Activated CD4-positive, alpha-beta T cell treated with anti-CD3 and anti-CD28 coated beads, Interleukin-2, Interleukin-6, amounts not matched to agents 100 ng/mL and 50 ng/mL, durations not matched to agents 16 hours and 8 hours (primary cell): ENCODE measurements around the gene UTP11.
"Not testable (repeated sequence)": the region's sequence is repeated elsewhere in the genome, so short reads cannot be mapped to it uniquely, and the experiment has no call there.

Source experiments
- DNase-seq: peaks from one replicate; pipeline ENCODE4 v3.0.0-alpha.2; 2020

Gene UTP11

DNA sequence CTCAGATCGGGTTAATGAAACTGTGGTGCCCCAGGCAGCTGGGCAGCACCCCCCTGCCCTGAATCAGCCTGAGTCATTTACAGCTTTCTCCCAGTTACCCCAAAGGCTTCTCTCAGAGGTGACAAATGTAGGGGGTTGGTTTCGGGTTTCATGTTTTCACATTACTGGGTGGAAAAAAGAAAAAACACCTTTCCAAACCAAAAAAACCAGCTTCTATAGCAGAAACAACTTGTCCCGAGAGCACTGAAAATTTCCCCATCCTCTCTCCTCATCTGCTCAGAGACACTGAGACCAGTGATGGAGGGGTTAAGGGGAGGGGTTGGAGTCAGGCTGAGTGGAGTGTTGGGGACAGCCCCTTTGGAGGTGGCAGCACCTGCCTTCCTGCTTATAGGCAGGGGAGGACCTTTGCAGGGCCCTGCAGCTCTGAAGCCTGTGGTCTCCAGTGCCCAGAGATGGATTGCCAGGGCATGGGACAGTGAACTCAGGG is 15.6 kb downstream of the UTP11 start:
- DNase-seq, result peak; percentile 91

DNA sequence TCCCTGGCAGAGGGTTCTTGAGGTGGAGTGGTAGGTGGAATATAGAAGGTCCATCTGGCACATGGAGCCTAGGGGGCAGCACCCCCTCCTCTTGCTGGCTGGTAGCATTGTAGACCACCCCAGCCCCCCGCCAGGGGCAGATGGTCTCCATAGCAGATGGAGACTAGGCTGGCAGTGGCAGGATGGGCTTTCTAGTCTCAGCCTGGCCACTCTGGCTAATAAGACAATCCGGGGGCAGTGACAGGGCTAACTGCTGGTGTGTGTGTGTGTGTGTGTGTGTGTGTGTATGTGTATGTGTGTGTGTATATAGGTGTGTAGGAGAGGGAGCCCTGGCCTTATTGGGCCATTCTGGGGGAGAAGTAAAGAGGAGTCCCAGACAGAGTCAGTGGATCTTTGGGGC is 16.1 kb downstream of the UTP11 start:
- DNase-seq, result no peak

DNA sequence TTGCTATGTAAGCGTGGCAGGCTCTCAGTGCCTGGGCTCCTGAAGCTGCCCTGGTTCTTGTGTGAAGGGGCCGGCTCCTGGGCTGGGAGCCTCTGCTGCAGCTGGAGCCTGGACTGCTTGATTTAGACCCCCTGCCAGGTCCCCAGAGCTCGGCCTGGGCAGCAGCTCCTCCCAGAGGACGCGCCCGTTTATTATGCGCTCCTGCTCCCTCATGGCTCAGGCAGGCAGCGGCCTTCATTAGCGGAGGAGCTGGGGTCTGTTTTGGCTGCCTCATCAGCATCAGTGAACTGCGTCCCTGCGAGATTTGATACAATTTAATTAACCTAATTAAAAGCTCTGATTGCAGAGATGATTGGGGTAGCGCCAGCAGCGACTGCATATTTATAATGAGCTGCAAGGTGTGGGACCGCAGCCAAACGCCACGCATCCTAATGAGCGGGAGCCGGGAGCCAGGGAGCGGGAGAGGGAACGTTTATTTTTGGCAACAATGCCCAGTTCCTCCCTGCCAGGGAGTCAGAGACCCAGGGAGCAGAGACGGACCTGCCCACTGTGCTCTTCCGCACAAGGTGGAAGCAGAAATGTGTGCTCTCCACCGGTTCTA is 16.6 kb downstream of the UTP11 start:
- DNase-seq, result no peak

DNA sequence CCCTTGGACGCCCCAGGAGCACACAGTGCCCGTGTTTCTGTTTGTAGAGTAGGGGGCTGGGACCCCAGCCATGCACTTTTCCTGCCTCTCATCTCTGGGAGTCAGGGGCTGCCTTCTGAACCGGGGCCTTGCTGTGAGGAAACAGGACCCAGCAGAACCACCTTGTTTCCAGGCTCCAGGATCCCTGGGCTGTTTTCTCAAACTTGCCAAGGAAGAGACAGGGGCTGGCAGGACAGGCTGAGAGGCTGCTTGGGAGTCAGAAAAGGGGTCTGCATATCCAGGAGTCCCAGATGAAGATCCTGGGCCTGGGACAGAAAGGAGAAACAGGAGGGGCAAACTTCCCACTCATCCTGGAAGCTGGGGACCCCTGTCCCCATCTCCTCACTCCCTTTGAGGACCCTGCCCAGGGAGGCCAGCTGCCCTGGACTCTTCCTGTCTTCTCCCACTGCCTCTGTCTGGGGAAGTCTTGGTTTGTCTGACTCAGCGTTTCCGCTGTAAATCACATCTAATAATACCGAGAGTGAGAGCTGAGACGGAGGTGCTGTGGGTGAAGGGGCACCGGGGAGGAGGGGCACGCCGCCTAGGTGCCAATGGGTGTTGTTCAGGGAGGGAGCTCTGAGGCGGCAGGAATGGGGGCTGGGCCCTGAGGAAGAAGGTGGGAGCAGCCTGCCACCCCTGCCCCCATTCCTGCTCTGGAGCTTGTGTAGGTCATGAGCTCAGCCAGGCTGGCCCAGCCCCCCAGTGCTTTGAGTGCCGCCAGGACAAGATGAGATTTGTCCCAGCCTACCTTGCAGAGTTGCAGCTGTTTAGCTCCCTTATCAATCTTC is 17.4 kb downstream of the UTP11 start:
- peak; percentile 95 for DNase-seq

- no peak for DNase-seq
These were observed 18.3 kb downstream of the UTP11 start for GRCh38 chr1:38030596-38031512.

GRCh38 chr1:38031513-38031866 is 19.0 kb downstream of the UTP11 start:
- no peak for DNase-seq

DNA sequence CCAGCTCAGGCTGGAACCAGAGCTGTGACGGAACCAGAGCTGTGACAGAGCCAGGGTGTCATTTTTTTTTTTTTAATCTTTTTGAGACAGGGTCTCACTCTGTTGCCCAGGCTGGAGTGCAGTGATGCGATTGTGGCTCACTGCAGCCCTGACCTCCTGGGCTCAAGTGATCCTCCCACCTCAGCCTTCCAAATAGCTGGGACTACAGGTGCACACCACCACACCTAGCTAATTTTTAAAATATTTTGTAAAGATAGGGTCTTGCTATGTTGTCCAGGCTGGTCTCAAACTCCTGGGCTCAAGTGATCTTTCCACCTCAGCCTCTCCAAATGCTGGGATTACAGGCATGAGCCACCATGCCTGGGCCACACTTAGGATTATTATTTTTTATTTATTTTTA is 20.5 kb downstream of the UTP11 start:
- DNase-seq, result not testable (repeated sequence)

DNA sequence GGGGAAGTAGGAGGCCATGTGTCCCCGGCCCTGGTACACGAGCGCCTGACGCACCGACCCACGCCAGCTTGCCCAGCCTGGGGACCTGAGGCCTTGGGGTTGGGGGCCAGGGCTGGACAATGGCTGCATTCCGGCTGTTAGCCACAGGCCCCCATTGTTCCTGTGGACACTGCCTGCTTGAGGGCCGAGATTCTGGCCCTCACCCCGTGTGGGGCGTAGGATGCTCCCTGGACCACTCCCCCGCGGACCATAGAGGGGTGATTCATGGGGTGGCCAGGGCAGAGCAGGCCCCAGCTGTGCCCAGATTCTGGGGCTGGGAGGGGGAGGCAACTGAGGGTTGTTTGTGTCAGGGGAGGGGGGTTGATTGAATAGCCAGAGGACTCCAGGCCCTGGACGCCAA is 22.3 kb downstream of the UTP11 start:
- DNase-seq, result no peak

GRCh38 chr1:38037221-38037939 is 24.8 kb downstream of the UTP11 start:
- no peak for DNase-seq

DNA sequence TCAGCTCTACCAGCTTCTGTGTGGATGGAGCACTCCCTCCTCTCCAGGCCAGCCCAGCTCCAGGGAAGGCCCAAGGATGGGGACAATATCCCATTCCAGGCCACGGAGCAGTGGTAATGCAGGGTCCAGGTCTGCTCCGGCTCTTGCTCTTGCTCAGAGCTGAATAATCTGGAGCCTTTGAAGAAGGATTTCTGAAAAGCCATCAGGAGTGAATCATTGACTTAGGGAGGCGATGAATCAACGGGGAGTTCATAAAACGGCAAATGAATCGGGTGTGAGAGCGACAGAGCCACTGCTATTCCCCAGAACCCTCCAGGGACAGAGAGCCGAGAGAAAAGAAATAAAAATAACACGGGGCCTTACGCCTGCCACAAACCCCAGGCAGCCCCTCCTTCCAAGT is 26.3 kb downstream of the UTP11 start:
- DNase-seq, result no peak

GRCh38 chr1:38039331-38040088 is 27.0 kb downstream of the UTP11 start:
- DNase-seq, result no peak

DNA sequence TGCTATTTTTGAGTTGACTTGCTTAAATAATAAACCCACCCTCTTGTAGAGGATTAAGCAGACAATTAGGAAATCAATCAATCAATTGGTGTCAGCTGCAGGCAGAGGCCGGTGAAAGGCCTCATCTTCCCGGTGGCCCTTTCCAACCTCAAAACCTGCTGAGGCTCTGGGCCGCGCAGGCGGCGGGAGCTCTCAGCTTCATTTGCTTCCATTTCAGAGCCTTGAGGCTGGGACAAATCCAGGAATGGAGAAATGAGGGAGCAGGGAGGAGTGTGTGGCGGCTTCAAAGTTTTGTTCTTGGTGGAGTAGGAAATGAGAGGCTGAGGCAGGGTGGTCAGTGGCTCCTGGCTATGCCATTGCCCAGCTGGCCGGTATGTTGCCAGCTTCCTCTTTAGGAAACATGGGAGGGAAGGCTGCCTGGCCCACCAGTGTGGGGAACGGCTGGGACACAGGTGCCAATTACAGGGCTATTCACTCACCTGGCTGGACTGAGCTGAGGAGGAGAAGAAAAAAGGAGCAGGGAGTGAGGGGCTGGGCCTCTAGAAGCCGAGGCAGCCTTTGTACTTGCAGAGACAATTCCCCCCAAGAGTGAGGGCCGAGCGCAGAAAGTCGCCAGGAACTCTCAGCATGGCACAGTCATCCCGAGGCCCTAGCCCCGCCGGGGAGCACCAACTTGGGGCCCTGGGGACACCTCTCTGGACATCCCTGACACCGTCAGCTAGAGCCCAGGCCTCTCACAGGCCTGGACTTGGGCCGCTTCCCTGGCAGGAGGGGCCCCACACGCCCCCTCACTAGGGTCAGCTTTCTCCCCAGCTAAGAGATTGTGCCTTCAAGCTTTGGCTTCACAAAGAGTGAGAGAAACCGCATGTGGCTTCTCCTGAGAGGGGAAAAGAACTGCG is 29.7 kb downstream of the UTP11 start:
- no peak for DNase-seq

DNA sequence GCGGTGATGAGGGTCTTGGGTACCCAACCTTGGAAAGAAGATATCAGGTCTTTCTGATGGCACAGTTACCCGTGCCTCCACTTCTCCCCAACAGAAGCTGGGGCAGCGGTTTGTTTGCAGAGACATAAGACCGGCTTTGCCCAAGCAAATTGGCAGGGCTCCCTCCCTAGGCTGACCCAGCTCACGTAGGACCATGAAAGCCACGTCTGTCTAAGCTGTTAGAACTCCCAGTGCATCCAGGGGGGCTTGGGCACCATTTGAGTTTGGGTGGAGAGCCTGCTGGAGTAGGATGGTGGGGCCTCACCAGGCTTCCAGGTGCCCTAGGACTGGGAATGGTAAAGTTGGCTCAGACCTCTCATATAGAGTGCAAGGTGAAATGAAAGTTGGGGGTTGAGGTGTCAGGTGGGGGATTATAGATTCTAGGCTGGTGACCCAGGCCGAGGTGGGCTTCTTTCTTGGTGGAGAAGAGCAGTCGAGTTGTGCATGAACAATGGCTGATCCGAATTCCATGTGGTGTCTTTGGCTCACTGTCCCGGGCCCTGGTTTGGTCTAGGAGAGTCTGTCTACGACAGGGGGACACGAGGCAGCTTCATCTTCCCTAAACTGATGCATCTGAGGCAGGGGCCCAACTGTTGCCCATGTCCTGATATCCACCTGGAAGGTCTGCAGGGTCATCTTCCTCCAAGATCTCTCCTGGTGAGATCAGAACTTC is 30.7 kb downstream of the UTP11 start:
- no peak for DNase-seq

- no peak for DNase-seq
These were observed 32.0 kb downstream of the UTP11 start for GRCh38 chr1:38044221-38045215.

GRCh38 chr1:38045401-38046332 is 33.1 kb downstream of the UTP11 start:
- no peak for DNase-seq

DNA sequence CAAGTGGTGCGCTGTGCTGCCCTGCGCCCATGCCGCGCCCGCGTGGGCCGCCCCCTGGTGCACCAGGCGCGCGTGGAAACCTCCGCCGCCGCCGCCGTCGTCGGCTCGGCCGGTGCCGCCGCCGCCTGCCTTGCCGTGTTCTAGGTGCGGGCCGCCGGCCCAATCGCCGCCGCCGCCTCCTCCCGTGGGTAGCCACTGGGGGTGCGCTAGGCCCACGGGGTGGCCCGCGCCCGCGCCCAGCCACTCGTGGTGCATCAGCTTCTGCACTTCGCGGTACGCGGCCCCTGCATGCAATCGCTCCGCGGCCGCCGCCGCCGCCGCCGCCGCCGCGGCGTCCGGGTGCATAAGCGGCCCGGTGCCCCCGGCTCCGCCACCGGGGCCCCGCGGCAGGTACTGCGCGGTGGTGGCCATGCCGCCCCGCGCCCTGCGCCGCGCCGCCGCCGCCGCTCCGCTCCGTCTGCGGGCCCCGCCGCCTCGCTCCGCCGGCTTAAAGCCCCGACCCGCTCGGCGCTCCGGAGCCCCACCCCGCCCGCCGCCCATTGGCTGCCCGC is 33.9 kb downstream of the UTP11 start, which contains the start of gene POU3F1:
TSS of gene POU3F1 (minus strand) at position 461 of the 551 bp plus-strand sequence. CDS start at position 411, 50 bp downstream.
- no peak for DNase-seq
